GM19351 (cell line): ENCODE data around the gene STRA8.

Experiments used
- ATAC-seq: cut with Tn5 transposase; IDR thresholded peaks from one replicate; pipeline ENCODE4 v1.9.1; 2021; ENCODE audit warnings: mild to moderate bottlenecking, moderate library complexity; ENCODE audit not compliant: unreplicated experiment

STRA8 gene

DNA sequence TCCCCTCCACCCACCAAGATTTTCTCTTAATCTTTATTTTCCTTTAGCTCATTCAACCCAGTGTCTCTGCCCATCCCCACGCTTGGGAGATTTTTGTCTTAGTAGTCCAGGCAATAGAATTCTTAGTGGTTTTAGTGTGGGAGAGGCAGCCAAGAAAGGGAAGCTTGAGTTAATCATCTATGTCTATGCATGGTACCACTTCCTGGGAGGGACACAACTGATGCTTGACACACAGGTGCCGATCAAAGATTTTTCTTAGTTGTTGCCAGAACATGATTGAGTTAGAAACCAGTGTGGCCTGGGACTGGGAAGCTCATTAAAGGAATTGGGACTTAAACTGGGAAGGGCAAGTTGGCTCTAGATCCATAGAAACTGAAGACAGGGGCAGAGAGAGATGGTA is 3.1 kb downstream of the STRA8 start:
- ATAC-seq: peak; percentile 72

- no peak for ATAC-seq
These were observed 4.6 kb downstream of the STRA8 start for GRCh38 chr7:135238112-135238744.

- no peak for ATAC-seq
These were observed 5.6 kb downstream of the STRA8 start for GRCh38 chr7:135239263-135239662.

DNA sequence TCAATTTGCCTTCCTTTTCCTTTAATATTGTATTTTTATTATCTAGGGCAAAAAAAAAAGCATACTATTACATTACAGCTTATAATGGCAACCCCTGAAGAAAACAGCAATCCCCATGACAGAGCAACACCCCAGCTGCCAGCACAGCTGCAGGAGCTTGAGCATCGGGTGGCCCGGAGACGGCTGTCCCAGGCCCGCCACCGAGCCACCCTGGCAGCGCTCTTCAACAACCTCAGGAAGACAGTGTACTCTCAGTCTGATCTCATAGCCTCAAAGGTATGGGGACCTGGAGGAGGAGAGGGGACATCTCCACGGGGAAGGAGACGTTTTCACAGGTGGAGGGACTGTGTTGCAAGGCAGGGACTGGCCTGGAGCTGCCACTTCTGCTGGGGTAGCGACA is 6.8 kb downstream of the STRA8 start:
- no peak for ATAC-seq

DNA sequence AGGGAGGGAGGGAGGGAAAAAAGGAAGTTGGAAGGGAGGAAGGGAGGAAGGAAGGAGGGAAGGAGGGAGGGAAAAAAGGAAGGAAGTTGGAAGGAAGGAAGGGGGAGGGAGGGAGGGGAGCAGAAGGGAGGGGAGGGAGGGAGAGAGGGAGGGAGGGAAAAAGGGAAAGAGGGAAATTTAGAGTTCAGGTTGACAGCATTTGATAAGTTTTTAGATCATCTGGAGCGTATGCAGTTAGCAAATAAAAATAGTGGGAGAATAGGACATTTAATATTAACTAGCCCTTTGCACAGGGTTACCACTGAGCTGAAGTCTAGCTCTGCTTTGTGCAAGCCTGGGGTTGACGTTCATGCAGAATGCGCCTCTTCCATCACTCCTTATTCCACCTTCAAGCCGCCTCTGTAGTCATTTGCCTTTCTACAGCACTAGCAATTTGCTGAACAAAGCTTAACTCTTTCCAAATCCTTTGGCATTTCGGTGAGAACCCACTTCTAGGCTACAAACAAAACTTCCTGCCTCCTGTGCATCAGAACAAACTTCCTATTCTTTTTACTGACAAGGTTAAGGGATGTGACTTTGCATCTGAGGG is 8.6 kb downstream of the STRA8 start:
- no peak for ATAC-seq

DNA sequence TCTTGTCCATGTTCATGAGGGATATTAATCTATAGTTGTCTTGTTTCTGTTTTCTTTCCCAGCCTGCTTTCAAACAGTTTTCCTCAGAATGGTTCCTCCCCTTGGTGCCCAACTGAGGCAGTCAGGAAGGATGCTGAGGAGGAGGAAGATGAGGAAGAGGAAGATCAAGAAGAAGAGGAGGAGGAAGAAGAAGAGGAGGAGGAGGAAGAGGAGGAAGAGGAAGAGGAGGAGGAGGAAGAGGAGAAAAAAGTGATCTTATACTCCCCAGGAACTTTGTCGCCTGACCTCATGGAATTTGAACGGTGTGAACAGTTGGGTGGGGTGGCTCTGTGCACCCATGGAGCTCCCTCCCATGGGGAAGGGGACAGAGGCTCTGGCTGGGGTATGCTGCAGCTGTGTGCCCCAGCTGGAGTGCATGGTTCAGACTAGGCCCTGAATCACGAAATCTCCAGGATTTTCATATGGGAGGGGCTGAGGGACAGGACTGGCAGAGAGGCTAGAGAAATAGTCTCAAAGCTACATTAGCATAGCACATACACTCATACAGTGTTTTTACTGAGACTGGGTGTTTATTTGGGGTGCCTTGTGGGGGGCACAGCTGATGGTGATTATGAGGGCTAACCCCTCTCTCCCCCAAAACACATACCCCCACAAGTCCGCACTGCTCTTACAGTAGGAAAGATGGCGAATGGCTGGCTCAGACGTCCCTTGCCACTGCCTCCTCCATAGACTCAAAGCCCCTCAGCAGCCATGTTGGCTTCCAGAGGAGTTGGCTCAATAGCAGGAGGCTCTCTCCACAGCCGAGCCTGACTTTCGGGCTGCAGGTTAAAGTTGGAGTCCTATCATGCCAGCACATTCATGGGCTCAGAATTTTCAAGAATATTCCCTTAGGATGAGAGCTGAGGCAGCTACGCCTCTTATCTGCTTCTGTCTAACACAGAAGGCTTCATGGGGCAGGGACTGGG is 11.9 kb downstream of the STRA8 start:
- ATAC-seq: no peak

GRCh38 chr7:135246191-135246825 is 12.7 kb downstream of the STRA8 start:
- ATAC-seq: no peak

- ATAC-seq: no peak
These were observed 14.3 kb downstream of the STRA8 start for GRCh38 chr7:135247746-135248471.

GRCh38 chr7:135248546-135248945 is 14.9 kb downstream of the STRA8 start:
- no peak for ATAC-seq

DNA sequence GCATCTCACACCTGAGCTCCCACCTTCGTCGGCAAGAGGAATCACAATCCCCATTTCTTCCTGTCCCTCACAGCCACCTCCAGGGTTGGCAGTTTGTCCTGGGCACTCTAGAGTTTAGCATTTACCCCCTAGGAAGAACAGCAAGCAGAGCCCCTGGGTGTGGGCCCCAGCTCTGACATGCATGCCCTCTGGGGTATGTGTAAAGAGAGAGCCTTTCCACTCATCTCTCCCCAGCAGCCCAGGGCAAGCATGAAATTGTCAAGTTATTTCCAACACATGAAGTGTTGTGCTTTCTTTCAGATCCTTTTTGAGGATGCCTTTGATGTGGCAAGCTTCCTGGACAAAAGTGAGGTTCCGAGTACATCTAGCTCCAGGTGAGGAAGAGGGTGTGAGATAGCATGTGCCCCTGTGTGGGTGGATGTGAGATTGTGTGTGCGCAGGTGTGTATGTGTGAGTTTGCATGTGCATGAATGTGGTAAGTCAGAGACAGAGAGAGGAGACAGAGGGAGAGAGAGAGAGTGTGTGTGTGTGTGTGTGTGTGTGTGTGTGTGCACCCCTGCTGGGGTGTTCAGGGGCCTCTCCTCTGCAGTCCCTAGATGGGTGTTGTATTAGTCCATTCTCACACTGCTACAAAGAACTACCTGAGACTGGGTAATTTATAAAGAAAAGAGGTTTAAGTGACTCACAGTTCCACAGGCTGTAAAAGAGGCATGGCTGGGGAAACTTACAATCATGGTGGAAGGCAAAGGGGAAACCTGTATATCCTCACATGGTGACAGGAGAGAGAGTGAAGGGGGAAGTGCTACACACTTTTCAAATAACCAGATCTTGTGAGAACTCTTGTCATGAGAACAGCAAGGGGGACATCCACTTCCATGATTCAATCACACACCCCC is 18.1 kb downstream of the STRA8 start:
- ATAC-seq: peak; percentile 53

DNA sequence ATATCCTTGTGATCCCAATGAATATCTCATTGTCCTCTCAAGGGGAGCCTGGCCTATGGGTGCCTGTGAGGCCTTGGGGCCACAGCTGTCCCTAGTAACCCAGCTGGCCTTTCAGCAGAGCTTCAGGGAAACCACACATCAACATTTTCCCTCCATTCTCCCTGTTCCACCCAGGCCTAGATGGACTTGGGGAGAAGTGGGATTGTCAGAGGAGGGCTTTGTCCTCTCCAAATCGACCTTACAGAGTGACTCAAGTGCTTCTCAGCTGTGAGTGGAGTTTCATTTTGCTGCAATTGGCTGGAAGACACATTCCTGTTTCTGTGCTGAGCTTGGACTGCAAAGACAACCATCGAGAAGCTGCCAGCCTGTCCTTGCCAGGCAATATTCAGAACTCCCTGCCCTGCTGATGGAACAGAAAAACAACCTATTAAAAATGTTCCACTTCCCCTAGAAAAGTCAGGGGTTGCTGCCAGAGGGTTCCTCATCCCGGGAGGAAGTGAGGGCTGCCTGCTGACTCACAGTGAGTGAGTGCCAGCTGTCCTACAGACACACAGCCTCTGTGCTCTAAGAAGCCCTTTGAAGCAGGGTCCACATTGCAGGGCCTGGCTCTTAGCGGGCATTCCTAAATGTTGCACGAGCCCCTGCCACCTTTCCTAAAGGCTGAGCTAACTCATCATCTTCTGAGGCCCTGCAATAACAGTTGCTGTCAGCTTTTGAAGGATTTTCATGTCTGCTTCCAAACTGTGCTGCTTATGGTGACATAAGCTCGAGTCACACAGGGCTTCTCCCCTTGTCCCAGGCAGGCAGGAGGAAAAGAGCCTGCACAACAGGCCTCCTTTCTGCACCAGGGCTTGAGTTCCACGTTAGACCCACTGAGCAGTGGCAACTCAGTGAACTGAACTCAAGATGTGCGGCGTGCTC is 20.5 kb downstream of the STRA8 start:
- no peak for ATAC-seq

DNA sequence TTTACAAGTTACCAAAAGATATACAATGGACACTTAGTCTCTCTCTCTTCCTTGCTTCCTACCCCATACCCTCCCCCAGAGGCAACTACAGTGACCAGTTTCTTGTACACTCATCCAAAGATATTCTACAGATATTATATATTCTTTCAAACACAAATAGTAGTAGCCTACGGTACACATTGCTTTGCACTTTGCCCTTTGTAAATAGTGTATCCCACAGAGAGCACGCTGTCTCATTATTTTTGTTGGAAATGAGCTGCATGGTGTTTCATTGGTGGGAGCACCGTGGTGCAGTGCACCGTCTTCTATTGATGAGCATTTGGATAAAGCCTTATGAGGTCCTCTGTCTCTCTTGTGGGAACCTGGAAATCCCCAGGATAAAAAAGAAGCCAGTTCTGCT is 24.2 kb downstream of the STRA8 start:
- no peak for ATAC-seq

- no peak for ATAC-seq
These were observed 24.9 kb downstream of the STRA8 start for GRCh38 chr7:135258585-135258984.

DNA sequence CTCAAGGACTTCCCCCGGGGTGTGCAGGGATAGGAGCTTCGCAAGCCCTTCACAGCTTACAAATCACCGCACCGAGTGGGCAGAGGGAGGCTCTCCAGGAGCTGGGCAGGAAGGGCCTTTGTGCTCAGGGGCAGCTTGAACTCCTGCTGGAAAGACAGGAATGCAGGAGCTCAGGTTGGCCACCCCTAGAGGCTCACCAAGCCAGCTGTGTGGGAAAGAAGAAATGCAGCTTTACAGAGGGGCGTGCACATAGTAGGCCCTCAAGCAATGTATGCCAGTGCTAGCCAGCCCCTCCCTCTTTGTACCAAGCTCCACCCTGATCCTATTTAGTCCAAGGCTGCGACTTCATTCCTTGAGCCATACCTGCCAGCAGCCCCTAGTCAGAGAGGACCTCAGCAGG is 26.1 kb downstream of the STRA8 start:
- ATAC-seq: no peak

- ATAC-seq: no peak
These were observed 26.8 kb downstream of the STRA8 start for GRCh38 chr7:135260470-135260869.

- ATAC-seq: no peak
These were observed 27.5 kb downstream of the STRA8 start for GRCh38 chr7:135260930-135261721.

- no peak for ATAC-seq
These were observed 29.1 kb downstream of the STRA8 start for GRCh38 chr7:135262623-135263320.
